K562 (cell line): ENCODE results near the gene MINDY4. TPM values are rescaled to one million over a fixed set of nuclear protein-coding genes. Genes with fewer than 3 reads are reported as not detected.
A peak's percentile ranks its signal among the peaks of the same experiment; 100 is the strongest.

Experiments used
- ARNT ChIP-seq, 2 experiments: fragments of 450-650 bp; IDR thresholded peaks; 2 replicates each; pipeline ENCODE4 v1.6.1; 2016; ENCODE audit warnings: mild to moderate bottlenecking in 1 of 2
- CCAR2 ChIP-seq: fragments of 200-400 bp; formaldehyde crosslinking; IDR thresholded peaks from 2 replicates; pipeline ENCODE4 v1.6.1; 2017; ENCODE audit warnings: mild to moderate bottlenecking, low read depth, low read length
- EP300 ChIP-seq: IDR thresholded peaks from 2 replicates; pipeline ENCODE4 v1.6.1; 2012; ENCODE audit warnings: low read length, improper control_type of control experiment
- ESRRA ChIP-seq: fragments of 450-650 bp; IDR thresholded peaks from 2 replicates; pipeline ENCODE4 v1.6.1; 2014; ENCODE audit warnings: low read depth, mild to moderate bottlenecking, moderate library complexity, borderline replicate concordance
- GTF2A2 ChIP-seq: IDR thresholded peaks from 2 replicates; pipeline ENCODE4 v1.6.1; 2016; ENCODE audit warnings: mild to moderate bottlenecking, missing genetic modification characterization, missing compliant biosample characterization
- HMG20A ChIP-seq: fragments of 450-650 bp; formaldehyde crosslinking; conservative IDR thresholded peaks from 2 replicates; pipeline ENCODE4 v1.4.0; 2020; ENCODE audit warnings: mild to moderate bottlenecking, mixed read lengths
- MEF2A ChIP-seq: IDR thresholded peaks from 2 replicates; pipeline ENCODE4 v1.6.1; 2011; ENCODE audit warnings: low read depth, mild to moderate bottlenecking, low read length, moderate library complexity; ENCODE audit not compliant: control insufficient read depth
- NRF1 ChIP-seq, 2 experiments: fragments of 450-650 bp; IDR thresholded peaks in 1 of 2; conservative IDR thresholded peaks in 1 of 2; 2 replicates each; pipeline ENCODE4 v1.6.1; 2014; ENCODE audit warnings: mild to moderate bottlenecking in 2 of 2
- ZNF274 ChIP-seq: IDR thresholded peaks from 2 replicates; pipeline ENCODE4 v1.6.1; 2011; ENCODE audit warnings: low read depth, mild to moderate bottlenecking, low read length, moderate library complexity, borderline replicate concordance
- ZNF347 ChIP-seq: fragments of 450-650 bp; formaldehyde crosslinking; IDR thresholded peaks from 2 replicates; pipeline ENCODE4 v1.4.0; 2020; ENCODE audit warnings: low read depth, mild to moderate bottlenecking, moderate library complexity
- polyA plus RNA-seq, 8 experiments: library from polyadenylated mRNA; depleted of rRNA in 4 of 8; stranded (reverse) in 5 of 8; unstranded in 3 of 8; fragments of >200 nt; fragmentation: Nextera tagmentation in 2 of 8; fragmentation: Illumina TruSeq in 1 of 8; extraction: Ambion mirVana in 2 of 8; extraction: Trizol in 1 of 8; gene quantifications; 2 replicates each; pipeline versions ENCODE4 v1.2.1 to v1.2.3, GENCODE V29; 2011 to 2014; ENCODE audit warnings: inconsistent platforms in 1 of 8, missing spikeins in 1 of 8
- total RNA-seq, 7 experiments: library from RNA; depleted of rRNA in 6 of 7; stranded (reverse); fragments of >200 nt in 6 of 7; fragmentation: Illumina TruSeq in 2 of 7; extraction: Trizol in 2 of 7; gene quantifications; 2 replicates each; pipeline versions ENCODE4 v1.2.1 to v1.2.3, GENCODE V29; 2011 to 2021; ENCODE audit warnings: low replicate concordance in 1 of 7
- TF ChIP-seq, protein P1 (sequence below), 2 experiments: fragments of 450-650 bp; formaldehyde crosslinking in 1 of 2; IDR thresholded peaks; 2 replicates each; pipeline versions ENCODE4 v1.4.0 to v1.6.1; 2014 to 2020; ENCODE audit warnings: mild to moderate bottlenecking in 2 of 2, borderline replicate concordance in 1 of 2, low read depth in 1 of 2
- TF ChIP-seq, protein P2 (sequence below): IDR thresholded peaks from 2 replicates; pipeline ENCODE4 v1.6.1; 2014; ENCODE audit warnings: antibody characterized with exemption
- TF ChIP-seq, protein P3 (sequence below): sonication (generic); formaldehyde crosslinking; IDR thresholded peaks from 2 replicates; pipeline ENCODE4 v1.8.1; 2023; ENCODE audit warnings: mild to moderate bottlenecking, missing genetic modification reagents
- TF ChIP-seq, protein P4 (sequence below): fragments of 250-450 bp; sonication (Bioruptor Pico); IDR thresholded peaks from 2 replicates; pipeline ENCODE4 v1.8.0; 2021; ENCODE audit warnings: mild to moderate bottlenecking, moderate library complexity

The MINDY4 gene
- total and polyA plus RNA-seq, 9 of the 15 experiments (the other 6 are each of a cell fraction or from before 2014, with no cell fraction given) = 2.1 to 16.7 (median 11.0) TPM

DNA sequence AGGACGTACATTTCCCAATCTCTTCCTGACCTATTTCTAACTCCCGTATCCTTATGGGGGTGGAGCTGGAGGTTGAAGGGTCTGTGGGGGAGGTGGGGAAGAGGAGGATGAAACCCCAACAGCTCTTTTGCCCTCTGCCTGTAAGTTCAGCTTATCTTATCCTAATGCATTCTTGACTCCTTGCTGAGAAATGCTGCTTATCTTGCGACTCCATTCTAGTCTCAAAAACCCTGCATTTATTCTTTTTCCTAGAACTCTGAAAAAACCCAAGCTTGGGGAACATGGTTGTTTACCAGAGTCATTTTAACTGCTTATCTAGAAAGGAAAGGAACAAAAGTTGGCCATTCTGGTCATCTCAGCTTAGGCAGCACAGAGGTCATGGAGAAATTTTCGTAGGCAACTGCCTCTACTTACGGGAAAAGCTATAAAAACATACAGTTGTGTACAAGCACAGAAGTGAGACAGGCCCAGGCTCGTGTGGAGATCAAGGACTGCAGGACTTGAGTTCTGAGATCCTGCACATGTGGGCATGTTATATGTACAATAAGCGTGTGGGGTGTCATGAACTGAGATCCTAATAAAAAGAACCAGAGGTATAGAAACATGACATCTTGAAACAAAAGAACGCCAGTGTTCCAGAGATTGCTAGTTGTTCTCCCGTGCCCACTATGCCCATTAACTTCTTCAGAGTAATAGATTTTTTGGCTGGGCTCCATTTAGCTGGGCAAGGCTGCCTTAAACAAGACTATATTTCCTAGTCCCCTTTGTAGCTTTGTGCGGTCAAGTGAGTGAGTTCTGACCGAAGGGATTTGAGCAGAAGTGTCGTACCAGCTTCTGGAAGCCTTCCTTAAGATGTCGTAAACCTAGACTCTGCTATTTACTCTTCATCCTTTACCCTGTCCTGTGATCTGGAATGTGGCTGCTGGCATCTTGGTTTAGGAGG lies 9.7 kb upstream of the MINDY4 start (continued):
- TF ChIP-seq, protein P1, sequence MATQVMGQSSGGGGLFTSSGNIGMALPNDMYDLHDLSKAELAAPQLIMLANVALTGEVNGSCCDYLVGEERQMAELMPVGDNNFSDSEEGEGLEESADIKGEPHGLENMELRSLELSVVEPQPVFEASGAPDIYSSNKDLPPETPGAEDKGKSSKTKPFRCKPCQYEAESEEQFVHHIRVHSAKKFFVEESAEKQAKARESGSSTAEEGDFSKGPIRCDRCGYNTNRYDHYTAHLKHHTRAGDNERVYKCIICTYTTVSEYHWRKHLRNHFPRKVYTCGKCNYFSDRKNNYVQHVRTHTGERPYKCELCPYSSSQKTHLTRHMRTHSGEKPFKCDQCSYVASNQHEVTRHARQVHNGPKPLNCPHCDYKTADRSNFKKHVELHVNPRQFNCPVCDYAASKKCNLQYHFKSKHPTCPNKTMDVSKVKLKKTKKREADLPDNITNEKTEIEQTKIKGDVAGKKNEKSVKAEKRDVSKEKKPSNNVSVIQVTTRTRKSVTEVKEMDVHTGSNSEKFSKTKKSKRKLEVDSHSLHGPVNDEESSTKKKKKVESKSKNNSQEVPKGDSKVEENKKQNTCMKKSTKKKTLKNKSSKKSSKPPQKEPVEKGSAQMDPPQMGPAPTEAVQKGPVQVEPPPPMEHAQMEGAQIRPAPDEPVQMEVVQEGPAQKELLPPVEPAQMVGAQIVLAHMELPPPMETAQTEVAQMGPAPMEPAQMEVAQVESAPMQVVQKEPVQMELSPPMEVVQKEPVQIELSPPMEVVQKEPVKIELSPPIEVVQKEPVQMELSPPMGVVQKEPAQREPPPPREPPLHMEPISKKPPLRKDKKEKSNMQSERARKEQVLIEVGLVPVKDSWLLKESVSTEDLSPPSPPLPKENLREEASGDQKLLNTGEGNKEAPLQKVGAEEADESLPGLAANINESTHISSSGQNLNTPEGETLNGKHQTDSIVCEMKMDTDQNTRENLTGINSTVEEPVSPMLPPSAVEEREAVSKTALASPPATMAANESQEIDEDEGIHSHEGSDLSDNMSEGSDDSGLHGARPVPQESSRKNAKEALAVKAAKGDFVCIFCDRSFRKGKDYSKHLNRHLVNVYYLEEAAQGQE (IDR thresholded peaks at IDR 0.05; ENCODE audit: borderline replicate concordance) = peak; percentile 50; the same call in 1 of the 2 replicates
- TF ChIP-seq, protein P1 (CRISPR knock-in tag; IDR thresholded peaks at IDR 0.05; ENCODE audit: low read depth) = no peak
- TF ChIP-seq, protein P2, sequence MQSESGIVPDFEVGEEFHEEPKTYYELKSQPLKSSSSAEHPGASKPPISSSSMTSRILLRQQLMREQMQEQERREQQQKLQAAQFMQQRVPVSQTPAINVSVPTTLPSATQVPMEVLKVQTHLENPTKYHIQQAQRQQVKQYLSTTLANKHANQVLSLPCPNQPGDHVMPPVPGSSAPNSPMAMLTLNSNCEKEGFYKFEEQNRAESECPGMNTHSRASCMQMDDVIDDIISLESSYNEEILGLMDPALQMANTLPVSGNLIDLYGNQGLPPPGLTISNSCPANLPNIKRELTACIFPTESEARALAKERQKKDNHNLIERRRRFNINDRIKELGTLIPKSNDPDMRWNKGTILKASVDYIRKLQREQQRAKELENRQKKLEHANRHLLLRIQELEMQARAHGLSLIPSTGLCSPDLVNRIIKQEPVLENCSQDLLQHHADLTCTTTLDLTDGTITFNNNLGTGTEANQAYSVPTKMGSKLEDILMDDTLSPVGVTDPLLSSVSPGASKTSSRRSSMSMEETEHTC = peak; percentile 38; the same call in 1 of the 2 replicates
- no peak for TF ChIP-seq CCAR2
- TF ChIP-seq GTF2A2 = peak; percentile 66; the same call in 1 of the 2 replicates
- peak; percentile 22; the same call in 1 of the 2 replicates for TF ChIP-seq MEF2A
- TF ChIP-seq ZNF274 = peak; percentile 69; the same call in 1 of the 2 replicates
- TF ChIP-seq ARNT (IDR thresholded peaks at IDR 0.05) = peak; percentile 99
- TF ChIP-seq HMG20A = no peak
- TF ChIP-seq EP300 = peak; percentile 99
- TF ChIP-seq, protein P3, sequence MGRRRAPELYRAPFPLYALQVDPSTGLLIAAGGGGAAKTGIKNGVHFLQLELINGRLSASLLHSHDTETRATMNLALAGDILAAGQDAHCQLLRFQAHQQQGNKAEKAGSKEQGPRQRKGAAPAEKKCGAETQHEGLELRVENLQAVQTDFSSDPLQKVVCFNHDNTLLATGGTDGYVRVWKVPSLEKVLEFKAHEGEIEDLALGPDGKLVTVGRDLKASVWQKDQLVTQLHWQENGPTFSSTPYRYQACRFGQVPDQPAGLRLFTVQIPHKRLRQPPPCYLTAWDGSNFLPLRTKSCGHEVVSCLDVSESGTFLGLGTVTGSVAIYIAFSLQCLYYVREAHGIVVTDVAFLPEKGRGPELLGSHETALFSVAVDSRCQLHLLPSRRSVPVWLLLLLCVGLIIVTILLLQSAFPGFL (CRISPR knock-in tag) = 0 out of 2 replicates have a peak, but pooled peaks have one; percentile 84
- TF ChIP-seq ESRRA = peak; percentile 86
- TF ChIP-seq NRF1 (conservative IDR thresholded peaks at IDR 0.05 in 1 of 2, IDR thresholded peaks at IDR 0.05 in 1 of 2) = peak; percentile 20 to 34; a peak in 2 of 4 replicates
- TF ChIP-seq, protein P4, sequence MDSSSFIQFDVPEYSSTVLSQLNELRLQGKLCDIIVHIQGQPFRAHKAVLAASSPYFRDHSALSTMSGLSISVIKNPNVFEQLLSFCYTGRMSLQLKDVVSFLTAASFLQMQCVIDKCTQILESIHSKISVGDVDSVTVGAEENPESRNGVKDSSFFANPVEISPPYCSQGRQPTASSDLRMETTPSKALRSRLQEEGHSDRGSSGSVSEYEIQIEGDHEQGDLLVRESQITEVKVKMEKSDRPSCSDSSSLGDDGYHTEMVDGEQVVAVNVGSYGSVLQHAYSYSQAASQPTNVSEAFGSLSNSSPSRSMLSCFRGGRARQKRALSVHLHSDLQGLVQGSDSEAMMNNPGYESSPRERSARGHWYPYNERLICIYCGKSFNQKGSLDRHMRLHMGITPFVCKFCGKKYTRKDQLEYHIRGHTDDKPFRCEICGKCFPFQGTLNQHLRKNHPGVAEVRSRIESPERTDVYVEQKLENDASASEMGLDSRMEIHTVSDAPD (CRISPR knock-in tag) = no peak
- TF ChIP-seq ZNF347 = no peak
